GM23248 (cell line): Measurements from ENCODE around the gene BCAS4.
"Not testable (repeated sequence)": the region's sequence is repeated elsewhere in the genome, so short reads cannot be mapped to it uniquely, and the experiment has no call there.

Source experiments
- EZH2 ChIP-seq: fragments of 200-600 bp; sonication (generic); IDR thresholded peaks from 2 replicates; pipeline ENCODE4 v1.6.1; 2018; ENCODE audit warnings: antibody characterized with exemption, mild to moderate bottlenecking; ENCODE audit not compliant: insufficient read depth, poor library complexity, severe bottlenecking
- EZH2phosphoT487 ChIP-seq: fragments of 200-600 bp; sonication (generic); IDR thresholded peaks from 2 replicates; pipeline ENCODE4 v1.6.1; 2018; ENCODE audit warnings: antibody characterized with exemption, moderate library complexity, mild to moderate bottlenecking, low read depth; ENCODE audit not compliant: insufficient read depth

DNA sequence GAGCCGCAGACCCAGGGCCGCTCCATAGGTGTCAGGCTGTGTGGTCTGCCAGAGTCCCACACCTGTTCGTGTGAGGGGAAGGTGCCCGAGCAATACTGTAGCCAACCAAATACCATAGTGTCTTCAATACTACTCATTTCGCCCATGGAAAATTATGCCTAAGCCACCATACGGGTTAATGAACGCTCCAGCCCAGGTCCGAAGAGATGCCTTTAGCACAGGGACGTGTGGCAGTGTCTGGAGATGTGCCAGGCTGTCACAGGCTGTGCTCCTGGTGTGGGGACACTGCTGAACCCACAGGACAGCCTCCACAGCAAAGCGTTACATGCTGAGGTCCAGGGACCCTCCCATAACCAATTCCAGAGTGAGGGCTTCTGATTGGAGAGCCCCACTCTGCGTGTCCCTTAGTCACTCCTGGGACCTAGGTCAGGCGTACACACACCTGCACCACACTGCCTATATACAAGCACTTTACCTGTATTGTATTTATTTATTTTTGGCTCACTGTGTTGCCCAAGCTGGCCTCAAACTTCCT is 25.2 kb upstream of the BCAS4 start:
- TF ChIP-seq EZH2, EZH2phosphoT487: not testable (repeated sequence)
